Measurements from ENCODE around the gene UBXN4.
A peak's percentile ranks its signal among the peaks of the same experiment; 100 is the strongest.
"Not testable (repeated sequence)": the region's sequence is repeated elsewhere in the genome, so short reads cannot be mapped to it uniquely, and the experiment has no call there.

Gene UBXN4

GRCh38 chr2:135768863-135769262 lies 27.2 kb downstream of the UBXN4 start:
- DNase-seq, result no peak

DNA sequence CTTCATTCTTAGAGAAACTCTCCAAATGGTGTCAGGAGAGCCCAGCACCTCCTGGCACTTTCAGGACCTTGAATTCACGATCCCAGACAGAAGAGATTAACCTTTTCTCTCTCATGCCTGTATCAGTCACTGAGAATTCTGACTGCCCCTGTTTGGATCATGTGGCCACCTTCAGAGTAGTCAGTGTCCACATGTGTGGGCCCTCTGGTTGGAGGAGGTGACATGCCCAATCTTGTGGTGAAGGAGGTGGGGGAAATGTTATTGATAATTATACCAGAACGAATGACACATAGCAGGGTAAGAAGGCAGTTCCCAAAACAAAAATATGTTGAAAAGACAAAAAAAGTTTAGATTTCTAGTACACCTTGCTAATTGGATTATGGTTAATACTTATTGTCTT lies 31.7 kb downstream of the UBXN4 start:
- DNase-seq, result no peak

GRCh38 chr2:135773917-135774316 lies 32.3 kb downstream of the UBXN4 start:
- no peak for DNase-seq

- DNase-seq, result no peak
Observed at GRCh38 chr2:135775420-135775819, 33.8 kb downstream of the UBXN4 start.

DNA sequence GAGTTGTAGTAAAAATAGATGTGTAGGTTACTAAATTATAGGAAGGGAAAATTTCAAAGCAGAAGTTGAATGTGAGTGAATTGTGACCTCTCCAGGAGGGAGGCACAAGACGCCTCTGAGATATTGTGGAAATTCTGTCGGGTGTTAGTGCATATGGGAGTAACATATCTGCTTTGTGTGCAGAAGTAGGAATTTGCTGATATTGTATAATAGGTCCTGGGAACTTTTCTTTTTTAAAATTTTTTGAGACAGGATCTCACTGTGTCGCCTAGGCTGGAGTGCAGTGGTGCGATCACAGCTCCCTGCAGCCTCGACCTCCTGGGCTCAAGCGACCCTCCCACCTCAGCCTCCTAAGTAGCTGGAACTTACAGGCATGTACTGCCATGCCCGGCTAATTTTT lies 34.7 kb downstream of the UBXN4 start:
- DNase-seq, result no peak

GRCh38 chr2:135782231-135782630 lies 40.6 kb downstream of the UBXN4 start:
- no peak for DNase-seq

- DNase-seq, result no peak
Observed at GRCh38 chr2:135783439-135783838, 41.8 kb downstream of the UBXN4 start.

DNA sequence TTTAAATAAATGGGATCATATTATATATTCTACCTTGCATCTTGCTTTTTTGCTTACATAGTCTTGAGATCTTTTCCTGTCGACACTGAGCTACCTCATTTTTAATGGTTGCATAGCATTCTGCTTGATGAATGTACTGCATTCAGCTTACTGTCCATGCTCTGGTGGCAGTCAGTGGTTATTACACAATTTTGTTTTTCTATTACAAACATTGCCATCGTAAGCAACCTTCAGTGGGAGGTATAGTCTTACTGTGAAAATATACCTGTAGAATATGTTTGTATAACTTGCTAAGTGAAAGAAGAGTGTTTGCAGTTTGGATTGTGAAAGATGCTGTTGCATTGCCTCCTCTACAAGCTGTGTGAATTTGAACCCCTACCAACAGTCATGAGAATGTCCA lies 43.4 kb downstream of the UBXN4 start:
- DNase-seq, result no peak

- peak; percentile 8 for DNase-seq
Observed at GRCh38 chr2:135786823-135787222, 45.2 kb downstream of the UBXN4 start.

GRCh38 chr2:135790423-135790822 lies 48.8 kb downstream of the UBXN4 start:
- no peak for DNase-seq

DNA sequence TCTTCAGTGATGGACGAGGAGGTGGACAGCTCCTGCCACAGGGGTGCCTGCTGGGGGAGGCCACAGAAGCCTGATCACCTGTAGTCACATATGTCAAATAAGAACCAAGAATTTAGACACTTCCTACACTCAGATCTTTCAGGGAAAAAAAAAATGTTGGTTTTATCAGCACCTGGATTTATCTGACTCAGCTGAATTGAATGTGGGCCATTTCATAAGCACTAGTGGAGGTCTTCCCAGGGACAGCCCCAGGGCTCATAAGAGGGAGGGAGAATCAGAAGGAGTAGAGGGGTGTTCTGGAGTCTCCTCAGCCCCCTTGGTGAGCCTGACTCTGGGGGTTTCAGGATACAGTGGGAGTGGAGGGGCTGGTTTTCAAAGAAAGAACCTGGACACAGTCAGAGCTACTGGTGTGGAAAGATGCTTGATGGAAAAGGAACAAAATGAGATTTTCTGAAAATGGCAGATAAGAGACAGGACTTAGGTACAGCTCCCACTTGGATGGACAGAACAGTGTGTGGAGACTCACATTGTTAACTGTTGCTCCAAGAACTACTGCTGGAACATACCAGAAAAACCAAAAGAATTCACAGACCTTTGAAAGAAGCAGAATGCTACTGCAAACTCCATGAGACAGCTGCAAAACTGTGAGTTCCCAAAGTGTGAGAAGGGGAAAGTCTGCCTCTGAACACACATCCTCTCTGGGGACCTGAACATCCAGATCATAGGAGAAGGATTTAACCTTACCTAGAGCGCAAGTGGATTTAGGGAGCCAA lies 49.9 kb downstream of the UBXN4 start:
- no peak for DNase-seq

DNA sequence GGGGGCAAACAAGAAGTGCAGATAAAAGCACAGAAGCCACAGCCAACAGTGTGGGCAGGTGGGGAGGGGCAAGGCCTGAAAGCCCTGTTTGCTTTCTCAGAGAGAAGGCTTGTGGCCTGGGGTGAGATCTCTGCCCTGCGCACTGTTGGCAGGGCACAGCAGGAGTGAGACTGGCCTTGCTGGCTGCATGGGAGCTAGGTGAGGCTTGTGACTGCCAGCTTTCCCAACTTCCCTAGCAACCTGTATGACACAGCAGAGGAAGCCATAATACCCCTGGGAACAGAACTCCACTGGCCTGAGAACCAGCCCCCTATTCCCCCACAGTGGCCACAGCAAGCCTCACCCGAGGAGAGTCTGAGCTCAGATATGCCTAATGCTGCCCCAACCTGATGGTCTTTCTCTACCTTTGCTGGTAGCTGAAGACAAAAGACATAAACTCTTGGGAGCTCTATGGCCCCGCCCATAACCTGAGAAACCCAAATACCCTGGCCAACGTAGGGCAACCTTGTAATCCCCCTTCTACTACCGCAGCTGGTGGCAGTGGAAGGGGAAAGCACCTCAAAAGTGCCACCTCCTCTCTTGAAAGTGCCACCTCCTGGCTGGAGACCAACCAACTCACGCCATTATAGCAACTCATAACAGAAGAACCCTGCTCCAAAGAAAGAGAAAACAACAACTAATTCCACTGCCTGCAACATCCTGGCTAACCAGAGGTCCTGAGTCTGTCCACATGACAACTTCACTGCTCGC lies 50.9 kb downstream of the UBXN4 start:
- no peak for DNase-seq

DNA sequence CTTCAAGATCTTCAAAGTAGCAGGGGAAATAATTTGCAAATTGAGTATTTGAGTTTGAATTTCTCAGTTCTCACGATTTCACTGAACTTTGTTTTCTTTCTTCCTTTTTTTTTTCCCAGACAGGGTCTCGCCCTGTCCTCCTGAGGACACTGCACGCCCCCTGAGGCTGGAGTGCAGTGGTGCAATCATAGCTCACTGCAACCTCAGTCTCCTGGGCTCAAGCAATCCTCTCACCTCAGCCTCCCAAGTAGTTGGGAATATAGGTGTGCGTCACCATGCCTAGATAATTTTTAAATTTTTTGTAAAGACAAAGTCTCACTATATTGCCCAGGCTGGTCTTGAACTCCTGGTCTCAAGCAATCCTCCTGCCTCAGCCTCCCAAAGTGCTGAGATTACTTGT lies 54.0 kb downstream of the UBXN4 start:
- DNase-seq, result not testable (repeated sequence)

GRCh38 chr2:135796606-135797005 lies 55.0 kb downstream of the UBXN4 start:
- DNase-seq, result no peak

- DNase-seq, result peak; percentile 35
Observed at GRCh38 chr2:135797497-135798274, 56.0 kb downstream of the UBXN4 start.

DNA sequence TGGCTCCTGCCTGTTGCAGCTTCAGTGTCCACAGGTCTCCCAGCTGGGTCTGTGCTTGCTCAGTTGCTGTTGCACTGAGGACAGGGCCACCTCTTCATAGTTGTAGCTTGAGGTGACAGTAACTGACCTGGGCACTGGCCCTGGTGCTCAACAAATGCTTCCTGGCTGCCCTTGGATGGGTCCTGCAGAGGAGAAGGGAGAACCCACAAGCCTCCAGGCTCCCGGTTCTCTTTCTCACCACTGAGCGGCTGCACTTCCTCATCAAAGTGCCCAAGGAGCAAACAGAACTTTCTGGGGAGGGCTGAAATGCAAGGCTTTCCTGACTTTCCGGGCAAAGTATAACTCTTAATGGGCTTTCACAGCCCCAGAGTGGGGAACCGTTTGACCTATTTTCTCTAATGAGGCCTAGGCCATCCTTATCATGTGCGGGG lies 56.6 kb downstream of the UBXN4 start:
- DNase-seq, result no peak

GRCh38 chr2:135798762-135799161 lies 57.1 kb downstream of the UBXN4 start:
- DNase-seq, result no peak

DNA sequence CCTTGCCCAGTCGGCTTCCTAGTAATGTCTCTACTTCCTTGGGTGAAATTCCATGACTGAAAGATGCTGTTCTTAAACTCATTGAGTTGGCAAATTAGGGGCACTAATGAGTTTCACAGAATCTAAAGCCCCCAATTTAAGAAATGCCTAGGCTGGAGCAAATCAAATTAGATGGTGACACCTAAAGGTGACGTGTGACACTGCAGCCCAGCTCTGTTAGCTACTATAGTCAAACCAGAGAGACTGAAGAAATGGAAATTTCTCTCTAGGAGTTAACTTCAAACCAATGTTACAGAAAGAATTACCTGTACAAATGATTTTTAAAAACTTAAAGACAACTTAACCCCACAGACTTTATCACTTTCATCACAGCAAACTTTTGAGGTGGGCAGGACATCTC lies 58.1 kb downstream of the UBXN4 start:
- DNase-seq, result no peak

GRCh38 chr2:135800513-135801460 lies 59.1 kb downstream of the UBXN4 start:
- no peak for DNase-seq

DNA sequence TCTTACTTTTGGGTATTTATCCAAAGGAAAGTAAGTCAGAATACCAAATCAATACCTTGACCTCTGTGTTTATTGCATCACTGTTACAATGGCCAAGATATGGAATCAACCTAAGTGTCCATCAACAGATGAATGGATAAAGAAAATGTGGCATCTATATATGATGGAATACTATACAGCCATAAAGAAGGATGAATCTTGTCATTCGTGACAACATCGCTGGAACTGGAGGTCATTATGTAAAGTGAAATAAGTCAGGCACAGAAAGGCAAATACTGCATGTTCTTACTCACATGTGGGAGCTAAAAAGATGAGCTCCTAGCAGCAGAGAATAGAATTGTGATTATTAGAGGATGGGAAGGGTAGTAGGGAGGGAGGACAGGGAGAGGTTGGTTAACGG lies 60.7 kb downstream of the UBXN4 start:
- no peak for DNase-seq

DNA sequence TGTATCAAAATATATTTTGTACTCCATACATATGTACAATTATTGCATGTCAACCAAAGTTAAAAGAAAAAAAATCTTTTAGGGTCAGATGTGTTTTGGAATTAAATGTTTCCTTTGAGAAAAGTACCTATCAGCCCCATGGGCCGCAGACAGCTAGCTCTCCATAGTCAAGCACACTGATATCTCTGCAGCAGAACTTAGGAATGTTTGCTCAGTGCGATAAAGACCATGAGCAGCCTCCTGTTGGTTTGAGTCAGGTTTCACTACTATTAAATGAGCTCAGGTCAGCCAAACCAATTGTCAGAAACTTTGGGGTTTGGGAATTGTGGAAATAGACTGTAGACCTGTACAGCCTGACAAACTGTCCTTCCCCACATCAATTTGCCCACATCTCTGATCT lies 61.6 kb downstream of the UBXN4 start:
- DNase-seq, result no peak

DNA sequence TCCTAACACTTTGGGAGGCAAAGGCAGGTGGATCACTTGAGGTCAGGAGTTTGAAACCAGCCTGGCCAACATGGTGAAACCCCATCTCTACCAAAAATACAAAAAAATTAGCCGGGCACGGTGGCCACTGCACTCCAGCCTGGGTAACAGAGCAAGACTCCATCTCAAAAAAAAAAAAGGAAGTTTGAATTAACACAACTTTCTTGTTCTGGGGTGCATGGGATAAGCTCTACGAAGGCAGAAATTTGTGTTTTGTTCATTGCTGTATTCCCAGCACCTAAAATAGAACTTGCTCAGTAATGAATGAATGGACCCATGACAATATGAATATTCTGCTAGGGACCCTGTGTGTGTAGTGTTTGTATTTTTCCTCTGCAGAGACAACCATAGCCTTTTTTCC lies 66.2 kb downstream of the UBXN4 start:
- not testable (repeated sequence) for DNase-seq

Measured in T1000 (cell line).